Stomach (tissue), 4 donors: ENCODE measurements around the gene HOXB3.

Experiments used
- EP300 ChIP-seq: sonication (generic); formaldehyde crosslinking; IDR thresholded peaks from one replicate; pipeline ENCODE4 v1.6.1; 2017; ENCODE audit warnings: antibody characterized with exemption
- POLR2AphosphoS5 ChIP-seq, 3 donors: sonication (generic); formaldehyde crosslinking; IDR thresholded peaks; one replicate each; pipeline ENCODE4 v1.6.1; 2016; ENCODE audit warnings: antibody characterized with exemption in 3 of 3

DNA sequence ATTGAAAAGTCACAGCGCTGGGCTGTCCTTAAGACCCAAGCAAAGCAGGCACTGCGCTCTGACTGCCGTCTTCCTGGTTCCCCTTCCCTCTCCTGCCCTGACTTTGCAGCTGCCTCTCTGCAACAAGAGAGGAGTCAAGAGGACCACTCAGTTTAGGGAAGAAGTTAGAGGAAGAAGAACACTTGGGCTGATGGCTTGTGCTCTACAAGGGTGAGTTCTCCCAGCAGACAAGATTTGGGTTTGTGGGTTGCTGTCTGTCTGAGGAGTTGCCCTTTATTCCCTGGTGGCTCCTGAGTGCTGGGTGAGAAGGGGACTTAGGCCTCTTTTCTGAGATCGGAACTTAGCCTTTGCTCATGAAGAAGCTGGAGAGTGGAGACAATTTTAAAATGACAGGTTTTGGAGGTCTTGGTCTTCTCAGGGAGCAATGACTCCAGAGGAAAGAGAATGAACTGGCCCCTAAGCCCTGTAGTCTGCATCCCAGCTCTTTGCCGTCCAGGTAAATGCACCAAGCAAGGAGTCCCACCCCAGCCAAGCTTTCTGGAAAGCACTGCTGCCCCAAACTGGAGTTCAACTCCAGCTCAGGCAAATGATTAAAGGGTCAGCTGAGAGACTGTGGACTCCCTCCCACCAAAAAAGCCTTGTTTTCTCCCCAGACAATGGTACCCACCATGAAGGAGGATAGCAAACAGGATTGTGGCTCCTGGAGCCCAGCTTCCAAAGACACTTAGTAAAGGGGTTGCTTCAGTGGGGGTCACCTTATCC lies 38.8 kb upstream of the HOXB3 start:
- TF ChIP-seq POLR2AphosphoS5 (IDR thresholded peaks at IDR 0.05) (no peak), EP300 (no peak)
